Measurements from ENCODE around the gene BPIFB2. TPM values are rescaled to one million over a fixed set of nuclear protein-coding genes. Genes with fewer than 3 reads are reported as not detected.

BPIFB2 gene
- total RNA-seq, 1 donor from 2014 or later = not detected

DNA sequence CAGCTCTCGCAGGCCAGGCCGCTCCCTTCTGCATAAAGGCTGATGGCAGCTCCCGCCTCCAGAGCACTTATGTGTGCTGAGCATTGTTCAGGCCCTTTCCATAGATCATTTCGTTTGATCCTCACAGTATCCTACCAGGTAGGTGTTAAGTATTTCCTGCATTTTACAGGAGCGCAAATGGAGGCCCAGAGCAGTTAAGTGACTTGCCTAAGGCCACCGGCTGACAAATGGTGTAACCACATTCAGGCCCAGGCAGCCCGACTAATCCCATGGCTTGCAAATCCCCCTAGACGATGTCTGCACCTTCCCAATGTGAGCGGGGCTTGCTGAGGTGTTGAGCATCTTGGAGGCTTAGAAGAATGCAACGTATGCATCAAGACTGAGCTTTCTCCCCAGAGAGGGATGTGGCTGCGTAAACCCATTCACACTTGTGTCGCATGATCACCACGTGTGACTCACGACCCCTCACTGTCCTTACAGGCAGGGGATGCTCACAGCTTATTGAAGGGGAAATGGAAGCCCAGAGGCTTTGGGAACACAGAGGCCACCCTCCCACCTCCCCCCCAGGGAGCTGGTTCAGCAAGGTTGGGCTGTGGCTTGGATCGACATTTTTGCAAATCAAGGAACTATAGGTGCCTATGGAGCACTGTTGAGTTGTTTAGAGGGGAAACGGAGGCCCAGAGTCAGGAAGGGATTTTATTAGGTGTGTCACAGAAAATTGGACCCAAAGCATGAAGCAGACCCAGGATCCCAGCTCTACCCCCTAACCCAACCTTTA lies 7.0 kb downstream of the BPIFB2 start:
- Mint-ChIP-seq H3K4me1 (ENCODE audit: low read depth, unreplicated experiment) (no peaks in the 10 kb centered on the region), H3K36me3 (ENCODE audit: low read depth, unreplicated experiment) (no peaks in the 10 kb centered on the region), H3K4me3 (ENCODE audit: unreplicated experiment) (no peak overlapping the region), H3K27me3 (ENCODE audit: low read depth, unreplicated experiment) (peaks cover 69% of the 10 kb centered on the region), H3K9me3 (ENCODE audit: unreplicated experiment) (no peaks in the 10 kb centered on the region), H3K27ac (ENCODE audit: unreplicated experiment) (no peak overlapping the region)
- no peak overlapping the region for H3K4me3 ChIP-seq (ENCODE audit: insufficient read depth, low read depth, low read length)
- no peak for DNase-seq (ENCODE audit: low read depth)
- H2AFZ ChIP-seq (ENCODE audit: low read depth, low read length) = no peak overlapping the region
- TF ChIP-seq EZH2 (IDR thresholded peaks at IDR 0.05; ENCODE audit: insufficient read depth, low read length) = no peak
- no peak for TF ChIP-seq CTCF (IDR thresholded peaks at IDR 0.05; ENCODE audit: insufficient read depth, low read depth, low read length)
- no peak overlapping the region for H3K9ac ChIP-seq (ENCODE audit: low read length)
- no peaks in the 10 kb centered on the region for H3K4me1 ChIP-seq (ENCODE audit: insufficient read depth, low read length)
- no peaks in the 10 kb centered on the region for H3K27me3 ChIP-seq (ENCODE audit: insufficient read depth, low read length)
- H3K9me3 ChIP-seq (ENCODE audit: insufficient read depth, low read depth, low read length) = no peaks in the 10 kb centered on the region
- no peaks in the 10 kb centered on the region for H3K36me3 ChIP-seq (ENCODE audit: insufficient read depth, low read length)
- no peak overlapping the region for H3K4me2 ChIP-seq (ENCODE audit: low read length)
- no peaks in the 10 kb centered on the region for H4K20me1 ChIP-seq (ENCODE audit: insufficient read depth, low read length)
- H3K27ac ChIP-seq (ENCODE audit: low read depth, low read length) = no peak overlapping the region
- no peak for FAIRE-seq
- no peaks in the 10 kb centered on the region for H3K79me2 ChIP-seq (ENCODE audit: insufficient read depth, low read length)

- no peaks in the 10 kb centered on the region for H3K27me3 ChIP-seq (ENCODE audit: insufficient read depth, low read length)
- H3K27me3 Mint-ChIP-seq (ENCODE audit: low read depth, unreplicated experiment) = peaks cover 68% of the 10 kb centered on the region
Measured at GRCh38 chr20:33015114-33015484, 7.6 kb downstream of the BPIFB2 start.

More at GRCh38 chr20:33015114-33015484, 7.6 kb downstream of the BPIFB2 start:
- H2AFZ ChIP-seq (ENCODE audit: low read depth, low read length) = no peak overlapping the region
- H3K4me2 ChIP-seq (ENCODE audit: low read length) = no peak overlapping the region
- H3K4me3 ChIP-seq (ENCODE audit: insufficient read depth, low read depth, low read length) = no peak overlapping the region
- H4K20me1 ChIP-seq (ENCODE audit: insufficient read depth, low read length) = no peaks in the 10 kb centered on the region
- H3K27ac ChIP-seq (ENCODE audit: low read depth, low read length) = no peak overlapping the region
- Mint-ChIP-seq H3K27ac (ENCODE audit: unreplicated experiment) (no peak overlapping the region), H3K4me3 (ENCODE audit: unreplicated experiment) (no peak overlapping the region), H3K9me3 (ENCODE audit: unreplicated experiment) (no peaks in the 10 kb centered on the region), H3K4me1 (ENCODE audit: low read depth, unreplicated experiment) (no peaks in the 10 kb centered on the region), H3K36me3 (ENCODE audit: low read depth, unreplicated experiment) (no peaks in the 10 kb centered on the region)
- DNase-seq (ENCODE audit: low read depth) (no peak), FAIRE-seq (no peak)
- H3K79me2 ChIP-seq (ENCODE audit: insufficient read depth, low read length) = no peaks in the 10 kb centered on the region
- TF ChIP-seq EZH2 (IDR thresholded peaks at IDR 0.05; ENCODE audit: insufficient read depth, low read length) = no peak
- TF ChIP-seq CTCF (IDR thresholded peaks at IDR 0.05; ENCODE audit: insufficient read depth, low read depth, low read length) = no peak
- H3K9me3 ChIP-seq (ENCODE audit: insufficient read depth, low read depth, low read length) = no peaks in the 10 kb centered on the region
- no peaks in the 10 kb centered on the region for H3K36me3 ChIP-seq (ENCODE audit: insufficient read depth, low read length)
- no peak overlapping the region for H3K9ac ChIP-seq (ENCODE audit: low read length)
- H3K4me1 ChIP-seq (ENCODE audit: insufficient read depth, low read length) = no peaks in the 10 kb centered on the region

All from astrocyte (in vitro differentiated cells and primary cell).